A549 (cell line): Measurements from ENCODE around the gene CEBPA.

Experiments
- CEBPB ChIP-seq, 2 experiments: fragments of >200 bp in 1 of 2; sonication (Bioruptor Twin) in 1 of 2; formaldehyde crosslinking in 1 of 2; IDR thresholded peaks; 2 replicates each; pipeline ENCODE4 v1.6.1; 2012 to 2016
- CTCF ChIP-seq: fragments of >200 bp; sonication (Bioruptor Twin); formaldehyde crosslinking; IDR thresholded peaks from 3 replicates; pipeline ENCODE4 v1.5.1; 2016
- HOXA7 ChIP-seq: fragments of 250-450 bp; sonication (Bioruptor Pico); IDR thresholded peaks from 2 replicates; pipeline ENCODE4 v1.5.0; 2020; ENCODE audit warnings: mild to moderate bottlenecking, moderate library complexity
- HOXB5 ChIP-seq: fragments of 250-450 bp; sonication (Bioruptor Pico); IDR thresholded peaks from 2 replicates; pipeline ENCODE4 v1.5.0; 2020; ENCODE audit warnings: mild to moderate bottlenecking, moderate library complexity
- MAFK ChIP-seq: fragments of 450-650 bp; IDR thresholded peaks from 2 replicates; pipeline ENCODE4 v1.6.1; 2014; ENCODE audit not compliant: partially characterized antibody
- PHF8 ChIP-seq: fragments of 200-600 bp; sonication (generic); IDR thresholded peaks from 2 replicates; pipeline ENCODE4 v1.6.1; 2016; ENCODE audit warnings: low read depth, mild to moderate bottlenecking, antibody characterized with exemption, moderate library complexity, borderline replicate concordance
- POLR2A ChIP-seq: IDR thresholded peaks from 2 replicates; pipeline ENCODE4 v1.6.1; 2012; ENCODE audit warnings: mild to moderate bottlenecking, low read length
- REST ChIP-seq: fragments of 200-600 bp; sonication (generic); IDR thresholded peaks from 2 replicates; pipeline ENCODE4 v1.6.1; 2016; ENCODE audit warnings: antibody characterized with exemption, mild to moderate bottlenecking, moderate library complexity
- ZFP36 ChIP-seq: fragments of 450-650 bp; IDR thresholded peaks from 2 replicates; pipeline ENCODE4 v1.6.1; 2014; ENCODE audit warnings: borderline replicate concordance; ENCODE audit not compliant: partially characterized antibody
- TF ChIP-seq, protein P1 (sequence below): IDR thresholded peaks from 2 replicates; pipeline ENCODE4 v1.6.1; 2012

DNA sequence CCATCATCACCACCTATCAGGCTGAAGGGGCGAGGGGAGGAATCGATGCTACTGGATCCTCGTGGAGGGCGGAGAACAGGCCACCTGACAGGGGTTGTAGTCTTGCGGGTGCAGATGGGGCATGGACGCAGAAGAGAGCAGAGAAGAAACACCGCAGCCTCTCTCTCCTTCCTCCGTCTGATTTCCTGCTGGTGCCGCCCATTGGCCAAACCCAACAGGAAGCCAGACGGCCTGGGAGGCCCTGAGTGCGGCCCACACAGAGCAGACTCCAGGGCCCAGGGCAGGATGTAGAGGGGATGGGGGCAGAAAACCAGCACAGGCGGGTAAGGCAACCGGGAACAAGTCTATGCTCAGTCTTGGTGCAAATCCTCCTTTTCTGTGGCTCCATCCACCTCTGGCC, 15.4 kb downstream of the CEBPA start:
- no peak for TF ChIP-seq CTCF
- TF ChIP-seq HOXA7, result no peak
- no peak for TF ChIP-seq ZFP36
- no peak for TF ChIP-seq REST
- TF ChIP-seq, protein P1, sequence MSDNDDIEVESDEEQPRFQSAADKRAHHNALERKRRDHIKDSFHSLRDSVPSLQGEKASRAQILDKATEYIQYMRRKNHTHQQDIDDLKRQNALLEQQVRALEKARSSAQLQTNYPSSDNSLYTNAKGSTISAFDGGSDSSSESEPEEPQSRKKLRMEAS, result no peak
- TF ChIP-seq CEBPB (IDR thresholded peaks at IDR 0.05), result no peak
- no peak for TF ChIP-seq POLR2A
- no peak for TF ChIP-seq PHF8
- TF ChIP-seq HOXB5 (CRISPR knock-in tag), result no peak
- TF ChIP-seq MAFK, result no peak
